Gastroesophageal sphincter (tissue), 4 donors: ENCODE measurements around the gene RMI2. TPM values are rescaled to one million over a fixed set of nuclear protein-coding genes. Genes with fewer than 3 reads are reported as not detected.

ENCODE experiments used
- ATAC-seq: fragments of 150-250 bp; one replicate; pipeline ENCODE4 v1.9.1; 2016; ENCODE audit warnings: mild to moderate bottlenecking, moderate library complexity
- H3K27ac ChIP-seq, 4 donors: fragments of 200-600 bp; sonication (generic) in 3 of 4; 1 replicate in 3 of 4; 2 replicates in 1 of 4; pipeline ENCODE4 v1.5.1; 2016 to 2019
- H3K27me3 ChIP-seq: fragments of 200-600 bp; sonication (generic); one replicate; pipeline ENCODE4 v1.5.1; 2019
- H3K36me3 ChIP-seq, 2 donors: fragments of 200-600 bp; sonication (generic); one replicate each; pipeline ENCODE4 v1.5.1; 2019; ENCODE audit warnings: control low read depth in 1 of 2
- H3K4me1 ChIP-seq, 3 donors: fragments of 200-600 bp; sonication (generic); 1 replicate in 2 of 3; 2 replicates in 1 of 3; pipeline ENCODE4 v1.5.1; 2016 to 2019; ENCODE audit warnings: control low read depth in 2 of 3
- H3K4me3 ChIP-seq, 2 donors: fragments of 200-600 bp; sonication (generic); one replicate each; pipeline ENCODE4 v1.5.1; 2019; ENCODE audit warnings: mild to moderate bottlenecking in 1 of 2, moderate library complexity in 1 of 2
- H3K9me3 ChIP-seq, 3 donors: fragments of 200-600 bp; sonication (generic); one replicate each; pipeline ENCODE4 v1.5.1; 2017 to 2019; ENCODE audit warnings: control low read depth in 2 of 3
- CTCF ChIP-seq, 4 experiments: fragments of 200-600 bp in 2 of 4; fragments of 450-650 bp in 2 of 4; sonication (generic) in 1 of 4; IDR thresholded peaks; one replicate each; pipeline ENCODE4 v1.5.1; 2017 to 2019; ENCODE audit warnings: antibody characterized with exemption in 4 of 4, mild to moderate bottlenecking in 2 of 4, moderate library complexity in 2 of 4
- EP300 ChIP-seq: sonication (generic); formaldehyde crosslinking; IDR thresholded peaks from one replicate; pipeline ENCODE4 v1.6.1; 2017; ENCODE audit warnings: antibody characterized with exemption, mild to moderate bottlenecking
- POLR2A ChIP-seq, 2 donors: fragments of 450-650 bp; IDR thresholded peaks; one replicate each; pipeline ENCODE4 v1.6.1; 2017; ENCODE audit warnings: antibody characterized with exemption in 2 of 2, mild to moderate bottlenecking in 2 of 2, moderate library complexity in 1 of 2
- POLR2AphosphoS5 ChIP-seq: sonication (generic); formaldehyde crosslinking; IDR thresholded peaks from one replicate; pipeline ENCODE4 v1.6.1; 2017; ENCODE audit warnings: antibody characterized with exemption
- WGBS, 2 donors: methylation state at CpG; one replicate each; pipeline ENCODE4 v1.1.5; 2018; ENCODE audit warnings: low coverage in 1 of 2; 5-methylcytosine and 5-hydroxymethylcytosine counted together
- total RNA-seq, 4 donors: library from RNA; depleted of rRNA; stranded (reverse); fragments of >200 nt; gene quantifications; one replicate each; pipeline ENCODE4 v1.1.0, GENCODE V29; 2016

Gene RMI2
- total RNA-seq, 4 donors from 2014 or later, result 0.31 to 1.8 (median 1.4) TPM

- Histone ChIP-seq H3K27me3 (no peaks in the 10 kb centered on the region), H3K4me1 (peaks cover 0 to 50% (median 32%) of the 10 kb centered on the region in 3 donors), H3K36me3 (no peaks in the 10 kb centered on the region), H3K27ac (no peak overlapping the region), H3K4me3 (no peak overlapping the region), H3K9me3 (no peaks in the 10 kb centered on the region)
- TF ChIP-seq POLR2A (IDR thresholded peaks at IDR 0.05), result no peak
- no peak for TF ChIP-seq POLR2AphosphoS5
- no peak for TF ChIP-seq EP300
- no peak for TF ChIP-seq CTCF (IDR thresholded peaks at IDR 0.05)
- no peak for ATAC-seq
- 50 to 67% methylated on average over 3 to 4 of the region's 4 CpGs for WGBS, 2 donors
These were observed 7.9 kb downstream of the RMI2 start for GRCh38 chr16:11353158-11353557.

GRCh38 chr16:11354407-11354732 lies 9.1 kb downstream of the RMI2 start:
- no peaks in the 10 kb centered on the region for H3K9me3 ChIP-seq
- no peaks in the 10 kb centered on the region for H3K27me3 ChIP-seq
- TF ChIP-seq EP300 (no peak), CTCF (IDR thresholded peaks at IDR 0.05) (no peak), POLR2AphosphoS5 (no peak), POLR2A (IDR thresholded peaks at IDR 0.05) (no peak)
- H3K36me3 ChIP-seq, result no peaks in the 10 kb centered on the region
- WGBS, 2 donors, result 65 to 96% methylated on average over 5 of the region's 5 CpGs
- peaks cover 0 to 51% (median 28%) of the 10 kb centered on the region in 3 donors for H3K4me1 ChIP-seq
- no peak for ATAC-seq
- peak overlapping the region in 1 of 4 donors; percentile 52 for H3K27ac ChIP-seq
- no peak overlapping the region for H3K4me3 ChIP-seq

GRCh38 chr16:11354733-11355574 lies 9.7 kb downstream of the RMI2 start:
- no peaks in the 10 kb centered on the region for H3K9me3 ChIP-seq
- H3K27me3 ChIP-seq, result no peaks in the 10 kb centered on the region
- TF ChIP-seq POLR2A (IDR thresholded peaks at IDR 0.05), result no peak
- H3K27ac ChIP-seq, result peak overlapping the region in 1 of 4 donors; percentile 52
- no peak overlapping the region for H3K4me3 ChIP-seq
- no peaks in the 10 kb centered on the region for H3K36me3 ChIP-seq
- WGBS, 2 donors, result 53 to 78% methylated on average over 4 to 11 of the region's 11 CpGs
- no peak for ATAC-seq
- H3K4me1 ChIP-seq, result peaks cover 0 to 46% (median 24%) of the 10 kb centered on the region in 3 donors

GRCh38 chr16:11355862-11356261 lies 10.6 kb downstream of the RMI2 start:
- no peak for ATAC-seq

GRCh38 chr16:11356573-11357331 lies 11.5 kb downstream of the RMI2 start:
- Histone ChIP-seq H3K36me3 (no peaks in the 10 kb centered on the region), H3K9me3 (no peaks in the 10 kb centered on the region), H3K4me1 (peaks cover 0 to 42% (median 17%) of the 10 kb centered on the region in 3 donors), H3K27me3 (no peaks in the 10 kb centered on the region), H3K4me3 (no peak overlapping the region), H3K27ac (peak overlapping the region in 1 of 4 donors; percentile 34)
- 72 to 74% methylated on average over 4 to 5 of the region's 15 CpGs for WGBS, 2 donors
- ATAC-seq, result peak; percentile 42
- TF ChIP-seq CTCF (IDR thresholded peaks at IDR 0.05), result peak in 3 of 4 experiments; percentile 46 to 54 (median 46)
- TF ChIP-seq POLR2AphosphoS5, result no peak

More at GRCh38 chr16:11355862-11356261, 10.6 kb downstream of the RMI2 start:
- Histone ChIP-seq H3K9me3 (no peaks in the 10 kb centered on the region), H3K27me3 (no peaks in the 10 kb centered on the region), H3K27ac (peak overlapping the region in 1 of 4 donors; percentile 52), H3K4me3 (no peak overlapping the region), H3K36me3 (no peaks in the 10 kb centered on the region), H3K4me1 (peaks cover 0 to 40% (median 17%) of the 10 kb centered on the region in 3 donors)
- WGBS, 2 donors, result 61 to 71% methylated on average over 7 to 8 of the region's 8 CpGs
- TF ChIP-seq POLR2A (IDR thresholded peaks at IDR 0.05) (peak in 1 of 2 donors; percentile 10), EP300 (no peak)
